GM06990 (cell line): Measurements from ENCODE around the gene JAKMIP2.

Experiments
- DNase-seq: peaks from one replicate; pipeline ENCODE4 v3.0.0-alpha.2; 2011; ENCODE audit not compliant: insufficient read length; ENCODE audit errors: extremely low read depth
- H3K27me3 ChIP-seq: replicated peaks from 2 replicates; pipeline ENCODE4 v1.6.0; 2011; ENCODE audit warnings: low read length; ENCODE audit not compliant: control insufficient read depth, insufficient read depth
- H3K36me3 ChIP-seq: 2 replicates; pipeline ENCODE4 v1.5.1; 2011; ENCODE audit warnings: low read length; ENCODE audit not compliant: control insufficient read depth, insufficient read depth
- H3K4me3 ChIP-seq: replicated peaks from 2 replicates; pipeline ENCODE4 v1.5.1; 2011; ENCODE audit warnings: low read depth, mild to moderate bottlenecking, control low read depth, low read length
- CTCF ChIP-seq: IDR thresholded peaks from 2 replicates; pipeline ENCODE4 v1.5.1; 2011; ENCODE audit warnings: low read length, control low read depth, mild to moderate bottlenecking, inconsistent platforms; ENCODE audit not compliant: insufficient read depth, poor library complexity, severe bottlenecking

JAKMIP2 gene

GRCh38 chr5:147613359-147613758 is 169.2 kb downstream of the JAKMIP2 start:
- Histone ChIP-seq H3K36me3 (no peaks in the 10 kb centered on the region), H3K27me3 (no peaks in the 10 kb centered on the region), H3K4me3 (no peak overlapping the region)
- no peak for DNase-seq
- TF ChIP-seq CTCF, result no peak

- Histone ChIP-seq H3K36me3 (no peaks in the 10 kb centered on the region), H3K27me3 (no peaks in the 10 kb centered on the region), H3K4me3 (no peak overlapping the region)
- DNase-seq, result no peak
- TF ChIP-seq CTCF, result no peak
Measured at GRCh38 chr5:147611483-147611882, 171.0 kb downstream of the JAKMIP2 start.

- no peaks in the 10 kb centered on the region for H3K36me3 ChIP-seq
- TF ChIP-seq CTCF, result no peak
- DNase-seq, result no peak
- no peak overlapping the region for H3K4me3 ChIP-seq
- no peaks in the 10 kb centered on the region for H3K27me3 ChIP-seq
Measured at GRCh38 chr5:147610798-147611197, 171.7 kb downstream of the JAKMIP2 start.

GRCh38 chr5:147601652-147602051 is 180.9 kb downstream of the JAKMIP2 start:
- TF ChIP-seq CTCF, result no peak
- no peaks in the 10 kb centered on the region for H3K36me3 ChIP-seq
- no peak for DNase-seq
- no peaks in the 10 kb centered on the region for H3K27me3 ChIP-seq
- no peak overlapping the region for H3K4me3 ChIP-seq

- TF ChIP-seq CTCF, result no peak
- H3K36me3 ChIP-seq, result no peaks in the 10 kb centered on the region
- no peaks in the 10 kb centered on the region for H3K27me3 ChIP-seq
- no peak overlapping the region for H3K4me3 ChIP-seq
- DNase-seq, result no peak
Measured at GRCh38 chr5:147591120-147591519, 191.4 kb downstream of the JAKMIP2 start.

- no peak for DNase-seq
- no peaks in the 10 kb centered on the region for H3K36me3 ChIP-seq
- no peak overlapping the region for H3K4me3 ChIP-seq
- no peak for TF ChIP-seq CTCF
- H3K27me3 ChIP-seq, result no peaks in the 10 kb centered on the region
Measured at GRCh38 chr5:147590096-147590495, 192.4 kb downstream of the JAKMIP2 start.
